Esophagus muscularis mucosa (tissue), 3 donors: Measurements from ENCODE around the gene SENP1.

Experiments used
- CTCF ChIP-seq, 3 experiments: fragments of 200-600 bp in 2 of 3; fragments of 450-650 bp in 1 of 3; sonication (generic) in 2 of 3; IDR thresholded peaks; one replicate each; pipeline ENCODE4 v1.5.1; 2017 to 2019; ENCODE audit warnings: antibody characterized with exemption in 3 of 3, mild to moderate bottlenecking in 2 of 3, moderate library complexity in 1 of 3
- POLR2A ChIP-seq: fragments of 450-650 bp; IDR thresholded peaks from one replicate; pipeline ENCODE4 v1.6.1; 2017; ENCODE audit warnings: antibody characterized with exemption, moderate library complexity, mild to moderate bottlenecking, low read depth

GRCh38 chr12:48084841-48085460 lies 20.9 kb downstream of the SENP1 start:
- TF ChIP-seq POLR2A (no peak), CTCF (IDR thresholded peaks at IDR 0.05) (no peak)
